ENCODE data around the gene GREB1L. TPM values are rescaled to one million over a fixed set of nuclear protein-coding genes. Genes with fewer than 3 reads are reported as not detected.
A peak's percentile ranks its signal among the peaks of the same experiment; 100 is the strongest.

GREB1L gene
- polyA plus RNA-seq, 1 donor (not counting 4 experiments of a cell fraction or from before 2014, with no cell fraction given) = 5.5 TPM

GRCh38 chr18:21241301-21242048 is 557 bp upstream of the GREB1L start:
- Histone ChIP-seq H3K4me3 (ENCODE audit: control insufficient read depth in 2 of 3, extremely low read depth in 1 of 3, insufficient read depth in 2 of 3, low read depth in 1 of 3, low read length in 3 of 3) (peak overlapping the region; percentile 7 to 34 (median 32)), H3K4me1 (ENCODE audit: control insufficient read depth, extremely low read depth, insufficient read depth, low read length) (peaks cover 4% of the 10 kb centered on the region), H3K9me1 (ENCODE audit: control insufficient read depth, extremely low read depth, insufficient read depth, low read length) (no peaks in the 10 kb centered on the region), H3K79me2 (ENCODE audit: control insufficient read depth, insufficient read depth, low read length) (no peaks in the 10 kb centered on the region), H3K27me3 (ENCODE audit: control insufficient read depth, extremely low read depth, insufficient read depth, low read length) (peaks cover 26% of the 10 kb centered on the region), H3K36me3 (ENCODE audit: control insufficient read depth in 2 of 2, extremely low read depth in 1 of 2, insufficient read depth in 2 of 2, low read length in 2 of 2) (no peaks in the 10 kb centered on the region), H3K4me2 (ENCODE audit: control insufficient read depth, extremely low read depth, insufficient read depth, low read depth, low read length) (peak overlapping the region; percentile 37), H3K9ac (ENCODE audit: control insufficient read depth, extremely low read depth, insufficient read depth, low read length) (no peak overlapping the region), H4K20me1 (ENCODE audit: control insufficient read depth, extremely low read depth, insufficient read depth, low read length) (no peaks in the 10 kb centered on the region), H3K27ac (ENCODE audit: control insufficient read depth, insufficient read depth, low read length) (no peak overlapping the region), H3K9me3 (ENCODE audit: control insufficient read depth, low read depth, low read length) (no peaks in the 10 kb centered on the region), H2AFZ (ENCODE audit: control insufficient read depth, low read length) (peak overlapping the region; percentile 46)
- DNase-seq (ENCODE audit: low read depth, low spot score) (no peak), FAIRE-seq (no peak)
- TF ChIP-seq CTCF (optimal IDR thresholded peaks at IDR 0.05 in 1 of 3, IDR thresholded peaks at IDR 0.05 in 1 of 3, conservative IDR thresholded peaks at IDR 0.05 in 1 of 3; ENCODE audit: extremely low read depth in 1 of 3, insufficient read depth in 2 of 3, low read length in 3 of 3) (no peak), EZH2 (IDR thresholded peaks at IDR 0.05; ENCODE audit: low read length) (no peak)
- dilution Hi-C loops (cut with MboI; ENCODE audit: extremely low pct_ligation_motif_present, low sequenced_read_pairs) = no loop called here

- peak overlapping the region; percentile 87 for H3K4me2 ChIP-seq (ENCODE audit: control insufficient read depth, extremely low read depth, insufficient read depth, low read depth, low read length)
- no peaks in the 10 kb centered on the region for H3K9me1 ChIP-seq (ENCODE audit: control insufficient read depth, extremely low read depth, insufficient read depth, low read length)
- dilution Hi-C loops (cut with MboI; ENCODE audit: extremely low pct_ligation_motif_present, low sequenced_read_pairs) = no loop called here
- no peak for DNase-seq (ENCODE audit: low read depth, low spot score)
- no peaks in the 10 kb centered on the region for H3K36me3 ChIP-seq (ENCODE audit: control insufficient read depth in 2 of 2, extremely low read depth in 1 of 2, insufficient read depth in 2 of 2, low read length in 2 of 2)
- TF ChIP-seq CTCF (optimal IDR thresholded peaks at IDR 0.05 in 1 of 3, IDR thresholded peaks at IDR 0.05 in 1 of 3, conservative IDR thresholded peaks at IDR 0.05 in 1 of 3; ENCODE audit: extremely low read depth in 1 of 3, insufficient read depth in 2 of 3, low read length in 3 of 3) (no peak), EZH2 (IDR thresholded peaks at IDR 0.05; ENCODE audit: low read length) (peak; percentile 82)
- FAIRE-seq = no peak
- H4K20me1 ChIP-seq (ENCODE audit: control insufficient read depth, extremely low read depth, insufficient read depth, low read length) = no peaks in the 10 kb centered on the region
- no peaks in the 10 kb centered on the region for H3K79me2 ChIP-seq (ENCODE audit: control insufficient read depth, insufficient read depth, low read length)
- no peak overlapping the region for H3K27ac ChIP-seq (ENCODE audit: control insufficient read depth, insufficient read depth, low read length)
- peaks cover 26% of the 10 kb centered on the region for H3K27me3 ChIP-seq (ENCODE audit: control insufficient read depth, extremely low read depth, insufficient read depth, low read length)
- H3K9ac ChIP-seq (ENCODE audit: control insufficient read depth, extremely low read depth, insufficient read depth, low read length) = peak overlapping the region; percentile 60
- peaks cover 4% of the 10 kb centered on the region for H3K4me1 ChIP-seq (ENCODE audit: control insufficient read depth, extremely low read depth, insufficient read depth, low read length)
- H3K9me3 ChIP-seq (ENCODE audit: control insufficient read depth, low read depth, low read length) = no peaks in the 10 kb centered on the region
- H2AFZ ChIP-seq (ENCODE audit: control insufficient read depth, low read length) = peak overlapping the region; percentile 84
- H3K4me3 ChIP-seq (ENCODE audit: control insufficient read depth in 2 of 3, extremely low read depth in 1 of 3, insufficient read depth in 2 of 3, low read depth in 1 of 3, low read length in 3 of 3) = peak overlapping the region; percentile 73 to 75 (median 75)
Measured at GRCh38 chr18:21242780-21243401, 859 bp downstream of the GREB1L start.

All from keratinocyte (primary cell).